NCI-H460 (cell line): ENCODE results near the gene ITGB5. TPM values are rescaled to one million over a fixed set of nuclear protein-coding genes. Genes with fewer than 3 reads are reported as not detected.
A peak's percentile ranks its signal among the peaks of the same experiment; 100 is the strongest.
"Not testable (repeated sequence)": the region's sequence is repeated elsewhere in the genome, so short reads cannot be mapped to it uniquely, and the experiment has no call there.

ENCODE experiments used
- DNase-seq: peaks from one replicate; pipeline ENCODE4 v3.0.0-alpha.2; 2016; ENCODE audit warnings: low read depth; ENCODE audit errors: extremely low read depth
- total RNA-seq: library from RNA; depleted of rRNA; stranded (reverse); fragments of >200 nt; shearing (Covaris generic); gene quantifications from 2 replicates; pipeline ENCODE4 v1.2.3, GENCODE V29; 2014

The ITGB5 gene
- total RNA-seq, 1 experiment from 2014 or later: 127 TPM

DNA sequence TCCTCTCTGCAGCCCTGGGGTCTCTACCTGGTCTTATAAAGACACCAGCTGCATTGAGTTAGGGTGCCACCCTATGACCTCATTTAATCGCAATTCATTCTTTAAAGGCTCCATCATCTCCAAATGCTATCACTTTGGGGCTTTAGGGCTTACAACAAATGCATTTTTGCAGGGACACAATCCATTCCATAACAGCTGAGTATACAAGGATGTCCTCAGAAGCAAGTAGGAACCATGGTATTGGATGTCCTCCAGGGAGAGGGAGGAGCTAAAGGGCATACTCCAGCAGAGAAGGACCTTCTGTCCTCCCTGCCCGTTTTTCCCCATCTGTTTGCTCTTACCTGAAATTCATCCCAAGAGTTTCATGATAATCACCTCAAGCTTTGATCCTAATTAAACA, 126.6 kb downstream of the ITGB5 start:
- DNase-seq: no peak

DNA sequence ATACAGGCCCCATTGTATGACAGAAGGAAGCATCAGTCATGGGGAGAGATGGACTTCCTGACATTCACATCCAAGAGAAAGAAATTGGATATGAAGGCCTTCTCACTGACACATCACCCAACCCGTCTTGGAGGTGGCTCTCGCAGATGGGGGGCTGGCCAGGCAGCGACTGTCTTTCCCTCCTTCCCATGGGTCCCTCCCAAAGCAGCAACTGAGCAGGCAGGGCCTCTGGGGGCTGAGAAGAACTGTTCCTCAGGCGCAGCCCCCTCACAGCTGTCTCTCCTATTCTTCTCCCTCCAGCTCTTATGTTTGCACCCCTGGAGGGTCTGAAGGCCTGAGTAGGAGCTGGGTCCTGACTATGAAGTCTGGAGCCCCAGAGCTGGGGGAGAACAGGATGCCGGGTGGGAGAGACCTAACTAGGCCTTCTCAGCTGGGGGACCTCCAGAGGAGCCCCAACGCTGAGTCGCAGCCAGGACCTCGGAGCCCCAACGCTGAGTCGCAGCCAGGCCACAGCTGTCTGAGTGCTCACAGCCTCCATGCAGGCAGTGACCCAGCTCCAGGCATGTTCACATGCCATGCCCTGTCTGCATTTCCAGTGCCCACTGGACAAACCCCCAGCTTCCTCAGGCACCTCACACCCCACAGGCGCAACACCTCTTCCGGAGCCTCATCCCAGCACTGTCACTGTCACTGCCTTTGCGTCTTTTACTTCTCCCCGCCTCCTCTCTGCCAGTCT, 127.3 kb downstream of the ITGB5 start:
- no peak for DNase-seq

DNA sequence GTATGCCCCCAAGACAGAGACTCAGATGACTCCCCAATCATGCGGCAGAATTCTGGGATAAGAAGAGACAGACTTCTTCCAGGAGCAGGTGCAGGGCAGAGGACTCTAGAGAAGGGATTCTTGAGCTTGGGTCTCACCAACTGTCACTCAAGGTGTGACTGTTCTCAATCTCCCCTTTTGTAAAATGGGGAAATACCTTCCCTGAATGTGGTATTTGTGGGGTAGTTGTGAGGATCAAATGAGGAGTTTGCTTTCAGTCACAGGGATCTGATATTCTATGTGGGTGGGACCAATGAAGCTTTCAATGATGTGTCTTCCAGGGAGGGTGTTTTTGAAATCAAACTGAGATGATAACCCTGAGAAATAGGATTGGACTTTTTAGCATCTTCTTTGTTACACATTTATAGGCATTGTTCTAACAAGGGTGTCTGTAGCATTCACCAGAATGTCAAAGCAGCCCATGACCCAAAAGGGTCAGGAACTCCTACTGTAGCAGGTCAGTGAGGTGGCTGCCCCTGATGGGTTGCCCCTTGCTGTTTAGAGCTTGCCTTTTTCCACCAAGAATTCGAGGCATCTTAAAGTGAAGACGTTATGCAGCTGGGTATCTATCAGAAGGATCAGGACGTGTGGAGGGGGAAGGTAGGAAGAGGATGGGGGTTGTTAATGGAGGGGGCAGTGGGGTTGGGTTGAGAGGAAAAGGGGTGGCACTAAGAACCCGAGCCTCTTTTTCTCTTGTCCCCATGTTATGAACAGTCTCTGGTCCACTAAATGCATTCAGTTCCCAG, 128.1 kb downstream of the ITGB5 start:
- DNase-seq: no peak

DNA sequence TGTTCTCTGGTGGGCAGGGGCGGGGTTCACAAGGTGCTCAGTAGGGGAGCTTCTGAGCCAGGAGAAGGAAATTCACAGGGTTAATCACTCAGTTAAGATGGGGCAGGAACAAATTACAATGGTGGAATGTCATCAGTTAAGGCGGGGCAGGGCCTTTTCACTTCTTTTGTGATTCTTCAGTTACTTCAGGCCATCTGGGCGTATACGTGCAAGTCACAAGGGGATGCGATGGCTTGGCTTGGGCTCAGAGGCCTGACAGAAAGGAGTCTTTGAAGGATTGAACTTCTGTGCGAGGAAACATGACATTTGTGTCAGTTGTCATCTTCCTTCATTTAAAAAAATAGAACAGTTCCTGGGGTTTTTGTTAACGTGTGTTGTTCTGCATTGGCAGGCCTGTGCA, 129.2 kb downstream of the ITGB5 start:
- DNase-seq: not testable (repeated sequence)

DNA sequence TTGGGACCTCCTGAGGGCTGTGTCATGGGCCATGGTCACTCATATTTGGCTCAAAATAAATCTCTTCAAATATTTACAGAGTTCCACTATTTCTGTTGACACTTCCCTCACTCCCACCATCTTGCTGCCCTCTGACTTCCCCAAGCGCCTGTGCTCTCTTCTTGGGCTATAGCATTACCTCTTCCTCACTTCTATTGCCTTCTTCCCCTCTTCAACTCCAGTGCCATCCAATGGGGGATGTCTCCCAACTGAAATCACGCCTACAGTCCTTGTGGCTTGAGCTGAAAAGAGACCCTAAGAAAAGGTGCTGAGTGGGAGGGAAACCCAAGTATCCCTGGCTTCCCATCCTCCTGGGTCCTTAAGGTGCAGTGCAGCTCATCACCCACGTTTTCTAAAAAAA, 135.1 kb downstream of the ITGB5 start:
- DNase-seq: no peak

DNA sequence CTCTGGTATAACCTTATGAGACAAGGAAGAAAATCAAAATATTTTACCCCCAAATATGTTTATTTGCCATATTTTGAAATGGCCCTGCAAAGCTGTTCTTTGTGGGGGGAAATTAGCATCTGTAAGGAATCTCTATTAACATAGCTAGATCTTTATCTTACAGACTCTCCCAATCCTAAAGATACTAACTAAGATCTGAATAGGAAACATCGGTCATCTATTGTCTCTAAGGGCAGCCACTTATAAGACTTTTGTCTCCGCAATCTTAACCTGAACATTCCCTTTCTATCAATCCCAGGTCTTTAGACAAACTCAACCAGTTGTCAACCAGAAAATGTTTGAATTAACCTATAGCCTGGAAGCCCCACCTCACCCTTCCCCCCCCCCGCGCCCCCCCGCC, 135.7 kb downstream of the ITGB5 start:
- DNase-seq: no peak

DNA sequence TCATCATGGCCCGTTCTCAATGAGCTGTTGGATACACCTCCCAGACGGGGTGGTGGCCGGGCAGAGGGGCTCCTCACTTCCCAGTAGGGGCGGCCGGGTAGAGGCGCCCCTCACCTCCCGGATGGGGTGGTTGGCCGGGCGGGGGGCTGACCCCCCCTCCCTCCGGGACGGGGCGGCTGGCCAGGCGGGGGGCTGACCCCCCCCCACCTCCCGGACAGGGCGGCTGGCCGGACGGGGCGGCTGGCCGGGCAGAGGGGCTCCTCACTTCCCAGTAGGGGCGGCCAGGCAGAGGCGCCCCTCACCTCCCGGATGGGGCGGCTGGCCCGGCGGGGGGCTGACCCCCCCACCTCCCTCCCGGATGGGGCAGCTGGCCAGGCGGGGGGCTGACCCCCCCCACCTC, 137.3 kb downstream of the ITGB5 start:
- DNase-seq: not testable (repeated sequence)

DNA sequence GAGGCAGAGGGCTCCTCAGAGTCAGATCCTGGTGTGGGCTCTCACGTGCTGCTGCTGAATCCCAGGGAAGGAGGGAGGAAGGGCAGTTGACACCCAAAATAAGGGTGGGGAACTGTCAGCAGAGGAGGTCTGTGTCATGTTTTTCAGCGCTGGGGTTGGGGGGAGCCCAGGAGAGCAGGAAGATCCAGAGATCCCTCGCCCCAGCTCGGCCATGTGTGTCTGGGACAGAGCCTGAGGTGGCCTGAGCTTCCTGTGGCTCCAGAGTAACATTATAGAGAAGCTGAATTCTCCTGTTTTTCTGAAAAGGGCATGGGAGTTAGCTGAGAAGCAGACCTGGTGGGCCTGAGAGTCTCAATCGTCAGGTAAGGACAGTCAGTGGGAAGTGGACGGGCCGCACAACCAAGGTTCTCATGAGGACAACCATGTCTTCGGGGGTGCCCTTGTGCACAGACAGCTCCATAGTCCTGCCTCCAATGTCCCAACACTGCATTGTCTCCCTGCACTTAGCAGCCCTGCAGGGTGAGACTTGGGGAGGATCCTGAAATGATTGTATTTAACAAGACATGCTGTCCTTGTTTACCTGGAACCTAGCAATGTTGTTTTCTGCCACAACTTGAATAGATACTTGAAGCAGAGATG, 138.5 kb downstream of the ITGB5 start:
- DNase-seq: no peak

DNA sequence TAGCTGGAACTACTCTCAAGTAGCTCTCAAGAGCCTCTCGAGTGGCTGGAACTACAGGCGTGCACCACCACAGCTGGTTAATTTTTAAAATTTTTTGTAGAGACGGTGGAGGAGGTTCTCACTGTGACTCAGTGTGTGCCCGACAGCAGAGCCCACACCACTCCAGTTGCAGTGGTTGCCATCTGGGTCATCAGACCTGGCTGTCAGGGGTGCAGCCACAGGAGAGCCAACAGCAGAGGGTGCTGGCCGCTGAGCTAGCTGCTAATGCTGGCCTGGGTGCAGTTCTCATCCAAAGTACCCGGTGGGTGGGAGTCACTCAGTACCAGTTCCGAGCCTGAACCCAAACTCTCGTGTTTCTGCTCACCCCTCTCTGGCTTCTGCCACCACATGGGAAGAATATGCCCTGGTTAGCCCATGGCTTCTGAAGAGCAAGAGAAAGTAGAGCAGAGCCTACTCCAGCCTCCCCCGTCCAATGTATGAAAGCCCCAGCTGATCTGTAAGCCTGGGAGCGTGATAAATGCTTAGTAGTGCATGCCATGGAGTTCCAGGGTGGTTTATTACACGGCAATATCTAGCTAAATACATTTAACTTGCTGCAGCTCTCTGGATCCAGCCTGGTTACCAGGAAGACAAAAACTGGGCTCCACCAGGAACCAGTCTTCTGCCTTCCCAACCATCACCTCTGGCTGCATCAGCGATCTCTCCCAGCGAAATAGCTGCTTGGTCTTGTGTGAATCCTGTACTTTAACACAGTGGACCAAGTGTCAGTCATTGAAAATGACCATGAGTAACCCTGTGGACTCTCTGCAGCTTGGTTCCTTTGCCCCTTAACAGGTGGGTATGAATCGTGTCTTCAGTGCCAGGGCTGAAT, 139.8 kb downstream of the ITGB5 start:
- DNase-seq: no peak

DNA sequence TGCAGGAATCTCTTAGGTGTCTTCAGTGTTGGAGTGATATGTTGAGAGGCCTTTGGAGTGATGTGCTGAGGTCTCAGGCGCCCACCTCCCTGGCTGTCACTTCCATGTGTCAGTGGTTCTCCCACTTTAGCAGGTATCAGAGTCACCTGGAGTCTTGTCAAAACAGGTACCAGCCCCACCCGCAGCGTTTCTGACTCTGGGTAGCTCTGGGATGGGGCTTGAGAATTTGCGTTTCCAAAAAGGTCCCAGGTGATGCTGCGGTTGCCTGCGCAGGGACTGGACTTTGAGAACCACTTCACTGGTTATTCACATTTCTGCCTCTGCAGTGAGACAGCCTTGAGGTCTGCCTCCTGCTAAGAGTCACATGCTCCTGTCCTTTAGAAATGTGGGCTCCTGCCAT, 141.4 kb downstream of the ITGB5 start:
- no peak for DNase-seq

DNA sequence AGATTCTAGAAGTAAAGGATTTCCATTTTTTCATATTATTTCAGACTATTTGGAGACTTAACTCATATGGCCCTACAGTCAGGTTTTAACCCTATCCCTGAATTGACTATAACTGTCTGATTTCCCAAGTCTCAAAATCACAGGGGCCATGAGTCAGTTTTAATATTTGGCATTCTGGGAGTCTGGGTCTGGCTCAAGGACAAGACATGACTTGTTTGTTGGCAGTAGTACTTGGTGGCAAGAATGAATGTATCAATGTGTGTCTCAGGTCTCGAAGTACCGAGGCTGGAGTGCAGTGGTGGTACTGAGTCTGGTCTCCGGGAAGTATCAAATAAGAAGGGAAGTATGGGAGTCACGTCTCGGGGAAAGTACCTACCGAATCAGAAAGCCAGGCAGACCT, 146.1 kb downstream of the ITGB5 start:
- DNase-seq: no peak

DNA sequence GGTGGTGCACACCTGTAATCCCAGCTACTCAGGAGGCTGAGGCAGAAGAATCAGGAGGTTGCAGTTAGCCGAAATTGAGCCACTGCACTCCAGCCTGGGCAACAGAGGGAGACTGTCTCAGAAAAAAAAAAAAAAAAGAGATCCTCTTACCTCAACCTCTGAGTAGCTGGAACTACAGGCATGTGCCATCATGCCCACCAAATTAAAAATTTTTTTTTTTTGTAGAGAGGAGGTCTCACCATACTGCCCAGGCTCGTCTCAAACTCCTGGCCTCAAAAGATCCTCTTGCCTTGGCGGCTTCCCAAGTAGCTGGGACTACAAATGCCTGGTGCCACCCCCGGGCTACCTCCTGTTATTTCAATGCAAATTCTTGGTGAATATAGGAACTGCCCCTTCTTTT, 155.4 kb downstream of the ITGB5 start:
- no peak for DNase-seq

DNA sequence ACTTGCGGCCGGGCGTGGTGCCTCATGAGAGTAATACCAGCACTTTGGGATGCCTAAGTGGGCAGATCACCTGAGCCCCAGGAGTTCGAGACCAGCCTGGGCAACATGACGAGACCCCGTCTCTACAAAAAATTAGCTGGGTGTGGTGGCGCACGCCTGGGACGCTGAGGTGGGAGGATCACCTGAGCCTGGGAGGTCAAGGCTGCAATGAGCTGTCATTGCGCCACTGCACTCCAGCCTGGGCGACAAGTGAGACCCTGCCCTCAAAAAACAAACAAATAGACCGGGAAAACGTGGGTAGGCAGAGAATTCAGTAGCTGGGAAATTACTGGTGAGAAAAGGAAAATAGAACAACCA, 156.2 kb downstream of the ITGB5 start:
- DNase-seq: no peak

DNA sequence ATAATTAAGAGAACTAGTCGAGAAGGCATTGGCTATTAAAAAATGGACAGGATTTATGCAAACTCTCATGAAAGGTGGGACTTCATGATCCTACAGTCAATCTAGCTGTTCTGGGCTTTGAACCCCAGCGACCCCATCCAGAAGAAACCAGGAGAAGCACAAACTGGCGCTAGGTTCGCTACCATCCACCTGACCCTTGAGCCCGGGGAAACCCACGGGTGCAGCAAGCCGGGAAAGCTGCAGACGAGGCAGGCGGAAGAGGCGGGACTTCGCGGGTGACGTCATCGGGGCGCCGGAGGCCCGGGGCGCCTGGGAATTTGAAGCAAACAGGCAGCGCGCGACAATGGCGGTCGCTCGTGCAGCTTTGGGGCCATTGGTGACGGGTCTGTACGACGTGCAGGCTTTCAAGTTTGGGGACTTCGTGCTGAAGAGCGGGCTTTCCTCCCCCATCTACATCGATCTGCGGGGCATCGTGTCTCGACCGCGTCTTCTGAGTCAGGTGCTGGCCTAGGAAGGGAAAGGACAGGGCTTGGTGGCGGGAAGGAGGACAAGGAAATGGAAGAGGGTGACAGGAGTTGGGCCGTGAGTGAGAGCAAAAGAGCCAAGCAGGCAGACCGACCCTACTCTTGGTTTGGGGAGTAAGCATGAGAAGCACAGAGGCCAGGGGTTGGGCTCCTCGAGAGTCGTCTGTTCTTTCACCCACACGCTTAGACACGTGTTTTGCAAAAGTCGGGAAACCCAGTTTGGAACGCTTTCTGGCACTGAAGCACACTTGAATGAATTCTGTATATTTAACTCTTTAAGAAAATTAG, 156.8 kb downstream of the ITGB5 start, which contains the start of gene UMPS:
Gene UMPS, plus strand, starts transcription at position 324 of the 812 bp plus-strand sequence. Its CDS starts 20 bp downstream, at position 344.
- peak; percentile 70 for DNase-seq

DNA sequence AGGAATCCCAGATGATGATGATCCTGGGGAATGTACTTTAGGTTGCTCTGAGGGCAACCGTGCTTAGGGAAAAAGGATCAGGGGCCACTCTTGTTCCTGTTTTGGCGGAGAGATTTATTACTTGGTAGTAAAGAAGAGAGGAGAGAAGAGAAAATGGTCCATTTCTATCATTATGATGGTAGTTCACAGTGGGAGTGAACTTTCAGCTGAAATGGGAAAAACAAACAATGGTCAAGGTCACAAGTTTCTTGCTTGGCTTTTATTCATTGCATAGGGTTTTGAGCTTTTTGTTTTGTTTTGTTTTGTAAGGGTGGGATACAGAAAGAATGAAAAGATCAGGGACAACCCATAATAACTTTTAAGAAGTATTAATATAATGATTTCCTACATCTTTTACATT, 164.6 kb downstream of the ITGB5 start:
- DNase-seq: no peak

DNA sequence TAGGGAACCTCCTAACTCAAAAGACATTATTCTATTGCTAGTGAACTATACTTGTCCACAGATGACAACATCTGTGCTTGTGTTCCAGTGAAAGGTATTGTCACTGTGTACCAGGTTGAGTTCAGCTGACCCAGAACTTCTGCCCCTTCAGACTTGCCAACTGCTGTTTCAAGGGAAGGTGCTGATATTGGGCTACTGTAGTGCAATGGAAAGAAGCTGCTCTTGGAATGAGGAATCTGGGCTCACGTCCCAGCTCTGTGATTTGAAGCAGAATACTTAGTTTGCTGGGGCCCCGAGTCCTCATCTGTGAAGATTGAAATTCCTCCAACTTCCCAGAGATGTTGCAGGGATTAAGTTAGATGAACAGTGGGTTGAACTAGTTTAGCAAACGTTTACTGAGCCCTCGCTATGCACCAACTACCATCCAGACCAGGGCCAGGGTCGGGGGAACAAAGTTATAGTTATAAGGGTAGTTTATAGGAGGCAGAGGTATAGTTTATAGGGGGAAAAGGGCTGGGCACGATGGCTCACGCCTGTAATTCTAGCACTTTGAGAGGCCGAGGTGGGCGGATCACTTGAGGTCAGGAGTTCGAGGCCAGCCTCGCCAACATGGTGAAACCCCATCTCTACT, 172.8 kb downstream of the ITGB5 start:
- no peak for DNase-seq
